HG02642 (cell line): ENCODE results near the gene UBE2J2.
"Not testable (repeated sequence)": the region's sequence is repeated elsewhere in the genome, so short reads cannot be mapped to it uniquely, and the experiment has no call there.

Experiments
- ATAC-seq: cut with Tn5 transposase; IDR thresholded peaks from one replicate; pipeline ENCODE4 v1.9.1; 2021; ENCODE audit warnings: mild to moderate bottlenecking; ENCODE audit not compliant: unreplicated experiment, poor library complexity

Gene UBE2J2

DNA sequence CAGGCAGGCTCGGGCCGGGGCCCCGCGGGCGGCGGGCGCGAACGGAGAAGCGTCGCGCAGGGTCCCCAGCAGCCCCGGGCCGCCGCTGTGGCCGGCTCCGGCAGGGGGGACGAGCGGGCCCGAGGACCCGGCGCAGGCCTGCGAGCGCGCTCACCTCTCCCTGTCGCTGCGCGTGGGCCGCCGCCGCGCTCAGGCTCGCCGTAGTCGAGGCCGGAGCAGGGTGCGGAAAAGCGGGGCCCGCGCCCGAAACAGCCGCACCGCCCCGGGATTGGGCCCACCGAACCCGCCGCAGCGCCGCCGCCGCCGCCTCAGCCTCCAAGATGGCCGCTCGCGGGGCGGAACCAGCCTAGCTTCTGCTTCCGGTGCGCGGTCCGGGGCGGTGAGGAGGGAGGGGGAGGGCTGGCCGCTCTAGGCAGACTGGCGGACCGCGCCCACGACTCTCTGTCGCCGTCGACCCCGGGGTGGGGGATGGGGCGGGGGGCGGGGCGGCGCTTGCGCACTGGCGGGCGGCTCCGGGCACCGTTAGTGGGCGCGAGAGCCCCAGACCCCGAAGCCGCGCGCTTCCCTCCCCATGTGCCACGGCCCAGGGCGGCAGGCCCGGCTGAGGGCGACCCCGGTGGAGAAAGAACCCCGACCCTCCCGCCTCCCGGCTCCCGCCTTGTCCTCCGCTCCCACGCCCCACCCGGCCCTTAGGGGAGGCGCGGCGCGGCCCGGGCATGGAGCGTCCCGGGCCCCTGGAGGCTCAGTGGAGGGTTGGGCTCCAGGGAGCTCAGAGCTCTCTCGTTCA, at the start of gene UBE2J2:
UBE2J2 (minus strand) TSS at position 343 of the 787 bp plus-strand sequence. CDS start 5,862 bp downstream, outside the sequence.
- peak; percentile 84 for ATAC-seq

DNA sequence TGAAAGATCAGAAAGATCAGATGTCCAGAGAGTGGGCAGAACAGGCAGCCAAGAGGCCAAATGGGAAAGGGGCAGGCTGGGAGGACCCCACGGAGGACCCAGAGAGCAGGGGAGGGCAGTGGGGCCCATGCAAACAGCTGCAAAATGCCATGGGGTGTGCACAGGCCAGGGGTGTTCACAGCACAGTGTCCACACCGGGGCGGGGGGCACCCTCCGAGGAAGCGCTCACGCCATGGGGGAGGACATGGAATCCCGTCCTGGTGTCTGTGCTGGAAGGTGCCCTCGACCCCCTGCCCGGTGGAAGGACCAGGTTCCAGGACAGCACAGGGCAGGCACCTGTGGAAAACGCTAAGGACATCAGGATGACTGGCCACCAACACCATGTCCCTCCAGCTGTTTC, 49.3 kb upstream of the UBE2J2 start:
- no peak for ATAC-seq

- ATAC-seq: no peak
Measured at GRCh38 chr1:1322418-1322817, 48.8 kb upstream of the UBE2J2 start.

DNA sequence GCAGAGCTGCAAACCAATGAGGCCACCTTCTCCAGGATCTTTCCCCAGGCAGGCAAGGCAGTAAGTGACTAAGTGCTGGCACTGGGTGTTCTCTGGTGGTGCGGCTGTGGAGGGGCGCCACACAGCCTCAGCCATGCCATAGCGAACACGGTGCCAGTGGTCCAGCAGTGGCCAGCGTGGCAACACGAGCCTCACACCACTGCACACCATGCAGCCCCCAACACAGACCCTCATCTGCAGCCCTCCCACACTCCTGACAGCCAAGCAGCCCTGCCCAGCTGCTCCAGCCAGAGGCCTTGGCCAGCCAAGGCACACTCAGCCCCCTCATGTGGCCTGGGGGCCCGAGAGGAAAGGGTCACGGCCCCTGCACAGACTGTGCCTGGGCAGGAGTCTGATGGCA, 47.8 kb upstream of the UBE2J2 start:
- ATAC-seq: no peak

DNA sequence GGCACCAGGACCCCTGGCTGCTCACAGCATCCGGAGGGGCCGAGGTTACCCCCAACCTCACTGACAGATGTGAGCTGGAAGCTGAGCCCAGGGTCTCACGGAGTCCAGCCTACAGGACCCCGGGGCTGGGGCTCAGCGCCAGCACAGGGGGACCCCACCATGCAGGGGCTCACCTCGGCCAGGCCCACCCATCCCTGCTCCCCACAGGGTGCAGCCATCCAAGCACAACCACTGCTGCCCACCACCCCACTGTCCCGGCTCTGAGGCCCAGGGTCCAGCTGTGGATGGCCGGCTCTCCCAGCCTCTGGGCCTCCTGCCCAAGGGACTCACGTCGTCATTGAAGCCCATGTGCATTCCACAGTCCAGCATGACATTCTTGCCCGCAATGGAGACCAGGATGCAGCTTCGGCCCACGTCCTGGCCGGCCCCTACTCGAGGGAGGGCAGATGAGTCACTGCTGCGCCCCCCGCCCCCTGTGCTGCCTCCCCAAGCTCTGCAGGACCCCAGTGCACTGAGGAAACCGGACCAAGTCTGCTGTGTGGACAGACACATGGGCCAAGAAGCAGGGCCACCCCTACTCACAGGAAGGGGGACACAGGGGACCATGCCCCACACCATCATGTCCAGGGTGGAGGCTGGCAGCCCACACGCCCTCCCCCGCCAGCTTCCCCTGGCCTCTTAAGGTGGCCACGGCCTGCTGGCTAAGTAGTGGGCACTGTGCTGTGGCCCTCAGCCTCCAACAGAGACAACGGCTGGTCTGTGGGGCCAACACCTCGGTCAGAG, 47.2 kb upstream of the UBE2J2 start:
- no peak for ATAC-seq

DNA sequence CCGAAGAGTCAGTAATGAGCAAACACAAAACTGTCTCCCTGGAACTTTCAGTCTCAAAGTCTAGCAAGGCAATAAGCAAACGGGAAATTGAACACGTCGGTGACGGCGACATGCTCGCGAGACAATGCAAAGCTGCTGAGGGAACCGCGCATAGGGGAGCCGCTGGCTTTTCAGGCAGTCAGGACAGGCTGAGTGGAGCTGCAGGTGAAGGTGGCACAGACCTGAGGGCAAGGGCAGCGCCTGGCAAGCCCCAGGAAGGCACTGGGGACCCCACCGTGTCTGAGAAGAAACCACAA, 45.9 kb upstream of the UBE2J2 start:
- ATAC-seq: no peak

- no peak for ATAC-seq
Measured at GRCh38 chr1:1318777-1319645, 45.4 kb upstream of the UBE2J2 start.

GRCh38 chr1:1318131-1318652, 44.5 kb upstream of the UBE2J2 start:
- ATAC-seq: no peak

DNA sequence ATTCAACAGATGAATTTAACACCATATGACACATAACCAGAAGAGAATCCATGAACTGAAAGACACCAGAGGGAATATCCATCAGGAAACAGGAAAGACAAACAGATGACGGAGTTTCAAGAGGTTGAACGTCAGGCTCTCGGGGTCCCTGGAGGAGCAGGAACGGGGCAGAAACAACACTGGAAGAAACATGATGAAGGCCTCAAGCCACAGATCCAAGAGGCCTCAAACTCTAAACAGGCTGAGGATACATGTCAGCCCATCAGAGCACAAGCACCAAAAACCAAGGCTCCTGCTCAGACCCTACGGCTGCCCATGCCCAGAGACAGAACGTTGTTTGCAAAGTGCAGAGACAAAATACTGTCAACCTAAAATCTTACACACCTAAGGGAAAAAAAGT, 43.8 kb upstream of the UBE2J2 start:
- ATAC-seq: no peak

DNA sequence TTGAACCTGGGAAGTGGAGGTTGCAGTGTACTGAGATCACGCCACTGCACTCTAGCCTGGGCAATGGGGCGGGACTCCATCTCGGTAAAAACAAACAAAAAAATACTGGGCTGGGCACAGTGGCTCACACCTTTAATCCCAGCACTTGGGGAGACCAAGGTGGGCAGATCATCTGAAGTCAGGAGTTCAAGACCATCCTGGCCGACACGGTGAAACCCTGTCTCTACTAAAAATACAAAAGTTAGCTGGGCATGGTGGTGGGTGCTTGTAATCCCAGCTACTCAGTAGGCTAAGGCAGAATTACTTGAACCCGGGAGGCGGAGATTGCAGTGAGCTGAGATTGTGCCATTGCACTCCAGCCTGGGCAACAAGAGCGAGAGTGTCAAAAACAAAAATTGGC, 42.5 kb upstream of the UBE2J2 start:
- ATAC-seq: not testable (repeated sequence)

- ATAC-seq: no peak
Measured at GRCh38 chr1:1315435-1315954, 41.8 kb upstream of the UBE2J2 start.

- ATAC-seq: no peak
Measured at GRCh38 chr1:1314678-1315335, 41.2 kb upstream of the UBE2J2 start.

DNA sequence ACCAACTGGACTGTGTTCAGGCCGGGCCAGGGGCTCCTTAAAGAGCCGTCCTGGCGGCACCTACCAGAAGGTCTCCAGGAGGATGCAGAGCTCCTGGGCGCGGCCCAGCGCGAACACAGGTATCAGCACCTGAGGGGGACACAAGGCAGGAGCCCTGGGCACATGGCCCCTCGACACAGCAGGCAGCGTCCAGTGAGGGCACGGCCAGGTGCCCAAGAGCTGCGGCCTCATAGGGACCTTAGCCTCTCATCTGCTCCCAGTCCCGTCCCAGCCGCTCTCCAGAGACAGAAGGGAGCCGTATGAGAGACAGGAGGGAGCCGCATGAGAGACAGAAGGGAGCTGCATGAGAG, 40.6 kb upstream of the UBE2J2 start:
- no peak for ATAC-seq

- ATAC-seq: no peak
Measured at GRCh38 chr1:1313500-1314236, 40.0 kb upstream of the UBE2J2 start.

DNA sequence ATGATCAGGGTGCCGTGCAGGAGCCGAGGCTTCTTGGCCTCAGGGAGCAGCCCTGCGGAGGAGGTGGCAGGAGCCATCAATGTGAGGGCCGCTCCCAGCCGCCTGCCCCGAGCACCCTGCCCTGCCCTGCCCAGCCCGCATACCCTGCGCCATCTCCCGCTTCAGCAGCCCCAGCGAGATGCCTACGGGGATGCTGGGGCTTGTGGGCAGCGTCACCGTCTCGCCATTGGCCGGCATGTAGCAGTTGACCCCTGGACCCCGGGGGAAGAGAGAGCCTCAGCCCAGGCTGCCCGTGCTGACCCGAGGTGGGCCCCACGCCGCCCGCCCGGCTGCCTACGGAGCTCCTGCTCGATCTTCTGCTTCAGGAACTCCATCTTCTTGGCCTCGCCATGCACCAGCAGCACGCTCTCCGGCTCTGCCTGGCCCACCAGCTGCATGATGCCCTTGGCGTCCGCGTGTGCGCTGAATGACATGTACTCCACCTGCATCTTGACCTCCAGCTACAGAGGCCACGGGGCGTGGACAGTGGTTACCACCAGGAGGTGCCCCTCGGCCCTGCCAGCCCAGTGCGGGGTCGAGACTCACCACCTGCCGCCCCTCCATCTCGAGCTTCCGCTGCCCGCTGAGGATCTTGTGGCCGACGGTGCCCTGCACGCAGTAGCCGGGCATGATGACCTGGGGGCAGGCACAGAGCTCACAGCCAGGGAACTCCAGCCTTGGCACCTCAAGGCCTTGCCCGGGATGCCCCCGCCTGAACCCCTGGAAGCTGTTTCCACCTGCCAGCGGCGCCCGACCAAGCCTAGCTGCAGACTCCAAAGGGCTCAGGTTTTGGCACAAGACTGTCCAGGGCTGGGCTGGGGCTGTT, 39.0 kb upstream of the UBE2J2 start:
- ATAC-seq: no peak

GRCh38 chr1:1311107-1312104, 37.8 kb upstream of the UBE2J2 start:
- ATAC-seq: no peak

GRCh38 chr1:1310476-1311053, 36.9 kb upstream of the UBE2J2 start:
- no peak for ATAC-seq
